ENCODE data around the gene PAN3.

The PAN3 gene

GRCh38 chr13:28137596-28137995 lies 749 bp upstream of the PAN3 start:
- no peak for DNase-seq

- peak; percentile 92 for DNase-seq
These were observed 568 bp downstream of the PAN3 start for GRCh38 chr13:28138756-28139470.

- peak; percentile 39 for DNase-seq
These were observed 2.2 kb downstream of the PAN3 start for GRCh38 chr13:28140433-28141125.

- peak; percentile 33 for DNase-seq
These were observed 3.2 kb downstream of the PAN3 start for GRCh38 chr13:28141542-28141941.

GRCh38 chr13:28145049-28145448 lies 6.7 kb downstream of the PAN3 start:
- DNase-seq = no peak

GRCh38 chr13:28147495-28147894 lies 9.2 kb downstream of the PAN3 start:
- no peak for DNase-seq

- no peak for DNase-seq
These were observed 20.7 kb downstream of the PAN3 start for GRCh38 chr13:28159057-28159456.

- DNase-seq = peak; percentile 39
These were observed 23.0 kb downstream of the PAN3 start for GRCh38 chr13:28161370-28161769.

- DNase-seq = no peak
These were observed 25.2 kb downstream of the PAN3 start for GRCh38 chr13:28163587-28163986.

- DNase-seq = peak; percentile 62
These were observed 27.9 kb downstream of the PAN3 start for GRCh38 chr13:28166257-28166656.

- DNase-seq = peak; percentile 10
These were observed 32.9 kb downstream of the PAN3 start for GRCh38 chr13:28171266-28171665.

GRCh38 chr13:28172947-28173346 lies 34.6 kb downstream of the PAN3 start:
- no peak for DNase-seq

GRCh38 chr13:28173793-28174192 lies 35.4 kb downstream of the PAN3 start:
- no peak for DNase-seq

GRCh38 chr13:28177327-28177726 lies 39.0 kb downstream of the PAN3 start:
- DNase-seq = no peak

GRCh38 chr13:28177877-28178276 lies 39.5 kb downstream of the PAN3 start:
- DNase-seq = no peak

- DNase-seq = no peak
These were observed 41.6 kb downstream of the PAN3 start for GRCh38 chr13:28179974-28180373.

GRCh38 chr13:28181413-28181812 lies 43.1 kb downstream of the PAN3 start:
- no peak for DNase-seq

- DNase-seq = no peak
These were observed 46.9 kb downstream of the PAN3 start for GRCh38 chr13:28185256-28185655.

- peak; percentile 5 for DNase-seq
These were observed 60.7 kb downstream of the PAN3 start for GRCh38 chr13:28199089-28199488.

GRCh38 chr13:28204043-28204442 lies 65.7 kb downstream of the PAN3 start:
- DNase-seq = no peak

- DNase-seq = no peak
These were observed 66.5 kb downstream of the PAN3 start for GRCh38 chr13:28204690-28205443.

- DNase-seq = no peak
These were observed 80.3 kb downstream of the PAN3 start for GRCh38 chr13:28218679-28219078.

GRCh38 chr13:28219408-28220099 lies 81.2 kb downstream of the PAN3 start:
- no peak for DNase-seq
